Upper lobe of left lung (tissue), 6 donors: ENCODE data around the gene DOCK4. TPM values are rescaled to one million over a fixed set of nuclear protein-coding genes. Genes with fewer than 3 reads are reported as not detected.

Source experiments
- ATAC-seq, 2 donors: fragments of 200-7000 bp; cut with Tn5 transposase; one replicate each; pipeline ENCODE4 v1.9.1; 2022; ENCODE audit warnings: mild to moderate bottlenecking in 2 of 2, moderate library complexity in 2 of 2; ENCODE audit not compliant: low FRiP score in 2 of 2
- DNase-seq, 2 donors: peaks; one replicate each; pipeline ENCODE4 v3.0.0-alpha.2; 2019 to 2020
- H3K27ac ChIP-seq, 4 donors: fragments of 200-600 bp; sonication (generic); one replicate each; pipeline ENCODE4 v1.5.1; 2016 to 2019
- H3K27me3 ChIP-seq, 4 donors: fragments of 200-600 bp; sonication (generic); one replicate each; pipeline ENCODE4 v1.5.1; 2017 to 2019
- H3K36me3 ChIP-seq, 4 donors: fragments of 200-600 bp; sonication (generic); one replicate each; pipeline ENCODE4 v1.5.1; 2016 to 2019
- H3K4me1 ChIP-seq, 4 donors: fragments of 200-600 bp; sonication (generic); one replicate each; pipeline ENCODE4 v1.5.1; 2018 to 2019
- H3K4me3 ChIP-seq, 4 donors: fragments of 200-600 bp; sonication (generic); one replicate each; pipeline ENCODE4 v1.5.1; 2017 to 2019; ENCODE audit warnings: mild to moderate bottlenecking in 2 of 4, moderate library complexity in 1 of 4
- H3K9me3 ChIP-seq, 4 donors: fragments of 200-600 bp; sonication (generic); one replicate each; pipeline ENCODE4 v1.5.1; 2018 to 2019
- EP300 ChIP-seq, 4 donors: sonication (generic); formaldehyde crosslinking; IDR thresholded peaks; one replicate each; pipeline ENCODE4 v1.5.1; 2017; ENCODE audit warnings: antibody characterized with exemption in 4 of 4, control low read depth in 2 of 4
- POLR2A ChIP-seq, 4 donors: fragments of 450-650 bp; IDR thresholded peaks; one replicate each; pipeline ENCODE4 v1.5.1; 2016 to 2017; ENCODE audit warnings: antibody characterized with exemption in 4 of 4, mild to moderate bottlenecking in 2 of 4
- POLR2AphosphoS5 ChIP-seq, 2 donors: sonication (generic); formaldehyde crosslinking; IDR thresholded peaks; one replicate each; pipeline ENCODE4 v1.5.1; 2017; ENCODE audit warnings: antibody characterized with exemption in 2 of 2
- WGBS, 2 donors: methylation state at CpG; one replicate each; pipeline ENCODE4 v1.1.5; 2017 to 2018; 5-methylcytosine and 5-hydroxymethylcytosine counted together
- total RNA-seq, 6 donors: library from RNA; depleted of rRNA in 4 of 6; stranded (reverse); fragments of >200 nt in 4 of 6; gene quantifications; one replicate each; pipeline versions ENCODE4 v1.1.0 to v1.2.1, GENCODE V29; 2016 to 2021
- TF ChIP-seq, protein P1 (sequence below), 6 experiments: fragments of 450-650 bp in 4 of 6; fragments of 200-600 bp in 2 of 6; sonication (generic) in 2 of 6; IDR thresholded peaks; one replicate each; pipeline ENCODE4 v1.5.1; 2016 to 2019; ENCODE audit warnings: antibody characterized with exemption in 6 of 6
- donor health status: DM: no; HTN: no; CAD: no; lungs with moderate emphysema.
- donor health status: DM: no; HTN: yes; CAD: no; lungs with severe emphysema.

The DOCK4 gene
- total RNA-seq, 6 donors from 2014 or later, result 53.6 to 166 (median 100) TPM

DNA sequence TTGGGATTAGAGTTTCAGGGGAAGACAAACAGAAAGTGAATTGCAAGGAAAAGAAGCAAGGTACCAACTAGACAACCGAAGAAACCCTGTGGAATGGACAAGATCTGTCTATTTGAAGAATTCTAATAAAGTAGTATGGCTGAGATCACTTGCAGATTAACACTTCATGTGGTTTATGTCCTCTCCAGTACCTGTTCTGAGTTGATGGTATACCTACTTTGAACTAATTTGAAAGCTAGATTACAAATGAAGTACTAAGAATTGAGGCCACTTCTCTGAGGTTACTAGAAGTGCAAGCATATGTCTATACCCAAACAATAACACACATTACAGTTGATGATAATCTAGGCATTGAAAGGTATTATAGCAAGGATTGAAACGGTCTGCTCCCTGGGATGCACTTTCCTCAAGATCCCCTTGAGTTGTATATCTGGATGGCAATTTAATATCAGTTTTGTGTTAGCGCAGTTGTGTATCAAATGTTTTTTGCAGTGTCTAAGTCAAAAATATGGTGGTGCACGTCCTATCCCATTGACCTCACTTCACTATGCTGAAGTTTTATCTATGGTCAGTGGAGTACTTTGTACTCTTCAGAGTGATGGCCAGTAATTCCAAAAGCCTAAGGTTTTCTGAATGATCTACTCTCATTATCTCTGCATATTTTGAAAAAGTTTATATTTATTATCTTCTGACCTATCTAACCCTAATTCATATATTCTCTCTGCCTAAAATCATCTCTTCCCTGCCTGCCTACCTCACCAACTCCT is 26.2 kb upstream of the DOCK4 start:
- H3K36me3 ChIP-seq, result no peaks in the 10 kb centered on the region
- ATAC-seq, result no peak
- H3K27ac ChIP-seq, result no peak overlapping the region
- no peaks in the 10 kb centered on the region for H3K4me1 ChIP-seq
- no peak for DNase-seq
- no peaks in the 10 kb centered on the region for H3K9me3 ChIP-seq
- no peak overlapping the region for H3K4me3 ChIP-seq
- TF ChIP-seq, protein P1, sequence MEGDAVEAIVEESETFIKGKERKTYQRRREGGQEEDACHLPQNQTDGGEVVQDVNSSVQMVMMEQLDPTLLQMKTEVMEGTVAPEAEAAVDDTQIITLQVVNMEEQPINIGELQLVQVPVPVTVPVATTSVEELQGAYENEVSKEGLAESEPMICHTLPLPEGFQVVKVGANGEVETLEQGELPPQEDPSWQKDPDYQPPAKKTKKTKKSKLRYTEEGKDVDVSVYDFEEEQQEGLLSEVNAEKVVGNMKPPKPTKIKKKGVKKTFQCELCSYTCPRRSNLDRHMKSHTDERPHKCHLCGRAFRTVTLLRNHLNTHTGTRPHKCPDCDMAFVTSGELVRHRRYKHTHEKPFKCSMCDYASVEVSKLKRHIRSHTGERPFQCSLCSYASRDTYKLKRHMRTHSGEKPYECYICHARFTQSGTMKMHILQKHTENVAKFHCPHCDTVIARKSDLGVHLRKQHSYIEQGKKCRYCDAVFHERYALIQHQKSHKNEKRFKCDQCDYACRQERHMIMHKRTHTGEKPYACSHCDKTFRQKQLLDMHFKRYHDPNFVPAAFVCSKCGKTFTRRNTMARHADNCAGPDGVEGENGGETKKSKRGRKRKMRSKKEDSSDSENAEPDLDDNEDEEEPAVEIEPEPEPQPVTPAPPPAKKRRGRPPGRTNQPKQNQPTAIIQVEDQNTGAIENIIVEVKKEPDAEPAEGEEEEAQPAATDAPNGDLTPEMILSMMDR (IDR thresholded peaks at IDR 0.05), result no peak
- H3K27me3 ChIP-seq, result no peaks in the 10 kb centered on the region
- 72 to 84% methylated on average over 4 of the region's 4 CpGs for WGBS, 2 donors

- Histone ChIP-seq H3K4me1 (no peaks in the 10 kb centered on the region), H3K9me3 (no peaks in the 10 kb centered on the region), H3K27ac (no peak overlapping the region), H3K27me3 (no peaks in the 10 kb centered on the region), H3K4me3 (no peak overlapping the region), H3K36me3 (no peaks in the 10 kb centered on the region)
- ATAC-seq, result no peak
- DNase-seq, result no peak
- 88 to 92% methylated on average over 2 of the region's 2 CpGs for WGBS, 2 donors
- TF ChIP-seq POLR2AphosphoS5 (IDR thresholded peaks at IDR 0.05) (no peak), EP300 (IDR thresholded peaks at IDR 0.05) (no peak), POLR2A (IDR thresholded peaks at IDR 0.05) (no peak)
- TF ChIP-seq, protein P1 (IDR thresholded peaks at IDR 0.05), result no peak
Observed at GRCh38 chr7:112228632-112229031, 22.4 kb upstream of the DOCK4 start.

GRCh38 chr7:112226701-112227276 is 20.6 kb upstream of the DOCK4 start:
- H3K36me3 ChIP-seq, result no peaks in the 10 kb centered on the region
- no peaks in the 10 kb centered on the region for H3K4me1 ChIP-seq
- TF ChIP-seq, protein P1 (IDR thresholded peaks at IDR 0.05), result no peak
- no peak for TF ChIP-seq POLR2AphosphoS5 (IDR thresholded peaks at IDR 0.05)
- TF ChIP-seq POLR2A (IDR thresholded peaks at IDR 0.05), result no peak
- no peak for TF ChIP-seq EP300 (IDR thresholded peaks at IDR 0.05)
- H3K27me3 ChIP-seq, result no peaks in the 10 kb centered on the region
- no peak for ATAC-seq
- H3K27ac ChIP-seq, result no peak overlapping the region
- no peak overlapping the region for H3K4me3 ChIP-seq
- no peaks in the 10 kb centered on the region for H3K9me3 ChIP-seq
- DNase-seq, result no peak
- WGBS, 2 donors, result 94 to 96% methylated on average over 4 of the region's 4 CpGs

DNA sequence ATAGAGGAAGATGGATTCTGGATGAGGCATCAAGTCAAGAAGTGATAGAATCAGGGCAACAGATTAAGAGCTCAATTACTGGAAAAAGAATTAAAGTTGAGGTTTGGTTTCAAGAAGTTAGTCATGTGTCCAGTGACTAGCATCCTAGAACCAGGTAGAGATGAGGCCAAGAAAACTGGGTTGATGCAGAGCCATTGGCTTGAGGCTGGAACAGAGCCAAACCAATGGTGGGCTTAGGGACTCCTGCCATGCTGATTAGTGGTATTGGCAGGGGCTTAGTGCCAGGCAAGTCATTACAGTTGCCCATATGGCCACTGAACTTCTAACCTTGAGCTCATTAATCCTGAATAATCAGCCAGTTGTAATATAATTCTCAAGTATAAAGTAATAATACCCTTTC is 18.8 kb upstream of the DOCK4 start:
- H3K27me3 ChIP-seq, result no peaks in the 10 kb centered on the region
- H3K4me3 ChIP-seq, result no peak overlapping the region
- DNase-seq (no peak), ATAC-seq (no peak)
- TF ChIP-seq, protein P1 (IDR thresholded peaks at IDR 0.05), result no peak
- TF ChIP-seq POLR2A (IDR thresholded peaks at IDR 0.05), result no peak
- TF ChIP-seq POLR2AphosphoS5 (IDR thresholded peaks at IDR 0.05), result no peak
- no peak for TF ChIP-seq EP300 (IDR thresholded peaks at IDR 0.05)
- no peaks in the 10 kb centered on the region for H3K4me1 ChIP-seq
- H3K27ac ChIP-seq, result no peak overlapping the region
- no peaks in the 10 kb centered on the region for H3K9me3 ChIP-seq
- H3K36me3 ChIP-seq, result no peaks in the 10 kb centered on the region

- Histone ChIP-seq H3K9me3 (no peaks in the 10 kb centered on the region), H3K27ac (no peak overlapping the region), H3K4me3 (no peak overlapping the region), H3K4me1 (no peaks in the 10 kb centered on the region), H3K36me3 (no peaks in the 10 kb centered on the region), H3K27me3 (no peaks in the 10 kb centered on the region)
- ATAC-seq (no peak), DNase-seq (peak in 1 of 2 donors; percentile 18)
- WGBS, 2 donors, result 76 to 81% methylated on average over 2 of the region's 2 CpGs
- TF ChIP-seq POLR2AphosphoS5 (IDR thresholded peaks at IDR 0.05) (no peak), POLR2A (IDR thresholded peaks at IDR 0.05) (no peak), EP300 (IDR thresholded peaks at IDR 0.05) (no peak)
- TF ChIP-seq, protein P1 (IDR thresholded peaks at IDR 0.05), result no peak
Observed at GRCh38 chr7:112224186-112224585, 18.0 kb upstream of the DOCK4 start.
